ENCODE results near the gene ATP6V1E1.

DNA sequence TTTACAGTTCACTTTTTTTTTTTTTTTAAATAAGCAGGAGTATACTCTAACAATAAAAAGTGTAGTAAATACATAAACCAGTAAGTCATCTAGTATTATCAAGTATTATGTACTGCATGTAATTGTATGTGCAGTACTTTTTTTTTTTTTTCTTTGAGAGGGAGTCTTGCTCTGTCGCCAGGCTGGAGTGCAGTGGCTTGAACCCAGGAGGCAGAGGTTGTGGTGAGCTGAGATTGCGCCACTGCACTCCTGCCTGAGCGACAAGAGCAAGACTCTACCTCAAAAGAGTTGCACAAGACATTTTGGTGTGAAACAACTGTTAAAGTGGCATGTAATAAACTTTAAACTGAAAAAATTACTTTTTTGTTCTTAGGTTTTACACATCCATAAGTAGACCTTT is 26.7 kb upstream of the ATP6V1E1 start:
- TF ChIP-seq SIN3A (IDR thresholded peaks at IDR 0.05; ENCODE audit: borderline replicate concordance, low read depth, low read length) (no peak), NFE2 (CRISPR knock-in tag; IDR thresholded peaks at IDR 0.05) (no peak), HMGXB4 (CRISPR knock-in tag; IDR thresholded peaks at IDR 0.05; ENCODE audit: borderline replicate concordance in 1 of 2, low read depth in 1 of 2) (no peak), HES4 (CRISPR knock-in tag; IDR thresholded peaks at IDR 0.05; ENCODE audit: borderline replicate concordance) (no peak), ELF1 (CRISPR knock-in tag; IDR thresholded peaks at IDR 0.05) (no peak), ZNF704 (CRISPR knock-in tag; IDR thresholded peaks at IDR 0.05; ENCODE audit: borderline replicate concordance) (no peak), NBN (conservative IDR thresholded peaks at IDR 0.05) (no peak)
- TF ChIP-seq, protein P1, sequence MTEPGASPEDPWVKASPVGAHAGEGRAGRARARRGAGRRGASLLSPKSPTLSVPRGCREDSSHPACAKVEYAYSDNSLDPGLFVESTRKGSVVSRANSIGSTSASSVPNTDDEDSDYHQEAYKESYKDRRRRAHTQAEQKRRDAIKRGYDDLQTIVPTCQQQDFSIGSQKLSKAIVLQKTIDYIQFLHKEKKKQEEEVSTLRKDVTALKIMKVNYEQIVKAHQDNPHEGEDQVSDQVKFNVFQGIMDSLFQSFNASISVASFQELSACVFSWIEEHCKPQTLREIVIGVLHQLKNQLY (CRISPR knock-in tag; IDR thresholded peaks at IDR 0.05): no peak

Data from HepG2 (cell line).